ENCODE measurements around the gene P2RX3. TPM values are rescaled to one million over a fixed set of nuclear protein-coding genes. Genes with fewer than 3 reads are reported as not detected.

Gene P2RX3
- total RNA-seq, 1 donor from 2014 or later = not detected

- Histone ChIP-seq H3K9me3 (no peaks in the 10 kb centered on the region), H3K36me3 (no peaks in the 10 kb centered on the region), H3K4me3 (no peak overlapping the region), H3K27me3 (no peaks in the 10 kb centered on the region), H3K4me1 (no peaks in the 10 kb centered on the region), H3K27ac (no peak overlapping the region)
- TF ChIP-seq POLR2A (IDR thresholded peaks at IDR 0.05) (no peak), POLR2AphosphoS5 (IDR thresholded peaks at IDR 0.05; ENCODE audit: insufficient read depth in 1 of 2, low read depth in 1 of 2) (no peak), CTCF (IDR thresholded peaks at IDR 0.05) (no peak)
- DNase-seq (ENCODE audit: extremely low spot score in 2 of 2) = no peak
- intact Hi-C loops (cut with DNase I) = loop anchor here (10.0 kb wide), 2 partner anchors 151 to 181 kb away; no protein-coding TSS in a partner anchor
Observed at GRCh38 chr11:57343825-57344224, 5.7 kb downstream of the P2RX3 start.

GRCh38 chr11:57344826-57345225 is 6.7 kb downstream of the P2RX3 start:
- H3K4me3 ChIP-seq = no peak overlapping the region
- H3K36me3 ChIP-seq = no peaks in the 10 kb centered on the region
- TF ChIP-seq POLR2A (IDR thresholded peaks at IDR 0.05) (no peak), CTCF (IDR thresholded peaks at IDR 0.05) (no peak), POLR2AphosphoS5 (IDR thresholded peaks at IDR 0.05; ENCODE audit: insufficient read depth in 1 of 2, low read depth in 1 of 2) (no peak)
- no peaks in the 10 kb centered on the region for H3K9me3 ChIP-seq
- H3K27ac ChIP-seq = no peak overlapping the region
- H3K4me1 ChIP-seq = peaks cover 6% of the 10 kb centered on the region
- DNase-seq (ENCODE audit: extremely low spot score in 2 of 2) = no peak
- H3K27me3 ChIP-seq = no peaks in the 10 kb centered on the region
- intact Hi-C loops (cut with DNase I) = loop anchor here (10.0 kb wide), 2 partner anchors 150 to 180 kb away; no protein-coding TSS in a partner anchor

- intact Hi-C loops (cut with DNase I) = loop anchor here (10.0 kb wide), 2 partner anchors 149 to 179 kb away; no protein-coding TSS in a partner anchor
Observed at GRCh38 chr11:57345555-57346211, 7.5 kb downstream of the P2RX3 start.

GRCh38 chr11:57347336-57347735 is 9.2 kb downstream of the P2RX3 start:
- DNase-seq (ENCODE audit: extremely low spot score in 2 of 2) = no peak
- Histone ChIP-seq H3K4me3 (no peak overlapping the region), H3K4me1 (peaks cover 7% of the 10 kb centered on the region), H3K27ac (no peak overlapping the region), H3K27me3 (no peaks in the 10 kb centered on the region), H3K36me3 (no peaks in the 10 kb centered on the region), H3K9me3 (no peaks in the 10 kb centered on the region)
- intact Hi-C loops (cut with DNase I) = loop anchor here (10.0 kb wide), 2 partner anchors 147 to 177 kb away; no protein-coding TSS in a partner anchor
- TF ChIP-seq POLR2AphosphoS5 (IDR thresholded peaks at IDR 0.05; ENCODE audit: insufficient read depth in 1 of 2, low read depth in 1 of 2) = no peak
- TF ChIP-seq POLR2A (IDR thresholded peaks at IDR 0.05) = no peak
- no peak for TF ChIP-seq CTCF (IDR thresholded peaks at IDR 0.05)

More at GRCh38 chr11:57345555-57346211, 7.5 kb downstream of the P2RX3 start:
- Histone ChIP-seq H3K4me3 (no peak overlapping the region), H3K9me3 (no peaks in the 10 kb centered on the region), H3K36me3 (no peaks in the 10 kb centered on the region), H3K4me1 (peaks cover 7% of the 10 kb centered on the region), H3K27ac (no peak overlapping the region), H3K27me3 (no peaks in the 10 kb centered on the region)
- peak; percentile 23 to 67 (median 54) for TF ChIP-seq CTCF (IDR thresholded peaks at IDR 0.05)
- TF ChIP-seq POLR2A (IDR thresholded peaks at IDR 0.05) = no peak
- no peak for TF ChIP-seq POLR2AphosphoS5 (IDR thresholded peaks at IDR 0.05; ENCODE audit: insufficient read depth in 1 of 2, low read depth in 1 of 2)
- DNase-seq (ENCODE audit: extremely low spot score in 2 of 2) = no peak

- H3K4me1 ChIP-seq = peaks cover 7% of the 10 kb centered on the region
- intact Hi-C loops (cut with DNase I) = loop anchor here (10.0 kb wide), 2 partner anchors 147 to 177 kb away; no protein-coding TSS in a partner anchor
- H3K36me3 ChIP-seq = no peaks in the 10 kb centered on the region
- H3K27ac ChIP-seq = no peak overlapping the region
- H3K4me3 ChIP-seq = no peak overlapping the region
- H3K9me3 ChIP-seq = no peaks in the 10 kb centered on the region
- no peak for TF ChIP-seq POLR2A (IDR thresholded peaks at IDR 0.05)
- TF ChIP-seq POLR2AphosphoS5 (IDR thresholded peaks at IDR 0.05; ENCODE audit: insufficient read depth in 1 of 2, low read depth in 1 of 2) = no peak
- no peak for TF ChIP-seq CTCF (IDR thresholded peaks at IDR 0.05)
- no peaks in the 10 kb centered on the region for H3K27me3 ChIP-seq
- no peak for DNase-seq (ENCODE audit: extremely low spot score in 2 of 2)
Observed at GRCh38 chr11:57348052-57348451, 9.9 kb downstream of the P2RX3 start.
